ENCODE measurements around the gene GBP2.
"Not testable (repeated sequence)": the region's sequence is repeated elsewhere in the genome, so short reads cannot be mapped to it uniquely, and the experiment has no call there.

The GBP2 gene

DNA sequence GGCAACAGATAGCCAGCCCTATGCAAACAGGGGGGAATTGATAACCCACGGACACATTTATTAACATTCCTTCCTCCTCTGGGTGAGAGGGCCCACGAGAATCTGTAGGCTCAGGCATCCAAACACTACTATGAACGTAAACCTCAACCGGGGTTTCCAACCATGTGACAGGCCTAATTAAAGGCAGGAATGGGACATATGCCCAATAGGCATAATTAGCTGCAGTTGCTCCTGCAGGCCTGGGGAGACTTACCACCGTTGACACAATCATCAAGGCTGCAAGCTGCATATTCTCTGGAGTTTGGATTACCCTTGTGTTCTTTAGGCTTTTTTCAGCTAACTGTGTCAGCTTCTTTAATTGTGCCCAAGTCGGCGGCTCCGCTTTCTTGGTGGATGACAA is 38.7 kb downstream of the GBP2 start:
- DNase-seq = no peak
- no peak overlapping the region for H3K27ac ChIP-seq
- no peaks in the 10 kb centered on the region for H3K4me1 ChIP-seq
- intact Hi-C loops (cut with DNase I; ENCODE audit: low total_unique reads) = no loop called here
- H3K27me3 ChIP-seq = no peaks in the 10 kb centered on the region
- H3K4me3 ChIP-seq = no peak overlapping the region
- no peak for TF ChIP-seq CTCF (IDR thresholded peaks at IDR 0.05)
- no peaks in the 10 kb centered on the region for H3K36me3 ChIP-seq
- no peaks in the 10 kb centered on the region for H3K9me3 ChIP-seq

- no peak for TF ChIP-seq CTCF (IDR thresholded peaks at IDR 0.05)
- H3K4me3 ChIP-seq = no peak overlapping the region
- H3K27me3 ChIP-seq = no peaks in the 10 kb centered on the region
- no peak for DNase-seq
- intact Hi-C loops (cut with DNase I; ENCODE audit: low total_unique reads) = no loop called here
- no peaks in the 10 kb centered on the region for H3K9me3 ChIP-seq
- no peak overlapping the region for H3K27ac ChIP-seq
- H3K36me3 ChIP-seq = no peaks in the 10 kb centered on the region
- H3K4me1 ChIP-seq = no peaks in the 10 kb centered on the region
These were observed 40.1 kb downstream of the GBP2 start for GRCh38 chr1:89085781-89086180.

- H3K4me3 ChIP-seq = no peak overlapping the region
- H3K27ac ChIP-seq = no peak overlapping the region
These were observed 44.9 kb downstream of the GBP2 start for GRCh38 chr1:89081005-89081404.

GRCh38 chr1:89080068-89080467 is 45.8 kb downstream of the GBP2 start:
- H3K36me3 ChIP-seq; H3K4me1 ChIP-seq; H3K4me3 ChIP-seq; H3K27me3 ChIP-seq; intact Hi-C loops (cut with DNase I; ENCODE audit: low total_unique reads); H3K27ac ChIP-seq; DNase-seq; H3K9me3 ChIP-seq: not testable (repeated sequence)

More at GRCh38 chr1:89081005-89081404, 44.9 kb downstream of the GBP2 start:
- no peaks in the 10 kb centered on the region for H3K36me3 ChIP-seq
- DNase-seq = no peak
- intact Hi-C loops (cut with DNase I; ENCODE audit: low total_unique reads) = no loop called here
- no peaks in the 10 kb centered on the region for H3K27me3 ChIP-seq
- no peaks in the 10 kb centered on the region for H3K4me1 ChIP-seq
- H3K9me3 ChIP-seq = no peaks in the 10 kb centered on the region
- no peak for TF ChIP-seq CTCF (IDR thresholded peaks at IDR 0.05)

DNA sequence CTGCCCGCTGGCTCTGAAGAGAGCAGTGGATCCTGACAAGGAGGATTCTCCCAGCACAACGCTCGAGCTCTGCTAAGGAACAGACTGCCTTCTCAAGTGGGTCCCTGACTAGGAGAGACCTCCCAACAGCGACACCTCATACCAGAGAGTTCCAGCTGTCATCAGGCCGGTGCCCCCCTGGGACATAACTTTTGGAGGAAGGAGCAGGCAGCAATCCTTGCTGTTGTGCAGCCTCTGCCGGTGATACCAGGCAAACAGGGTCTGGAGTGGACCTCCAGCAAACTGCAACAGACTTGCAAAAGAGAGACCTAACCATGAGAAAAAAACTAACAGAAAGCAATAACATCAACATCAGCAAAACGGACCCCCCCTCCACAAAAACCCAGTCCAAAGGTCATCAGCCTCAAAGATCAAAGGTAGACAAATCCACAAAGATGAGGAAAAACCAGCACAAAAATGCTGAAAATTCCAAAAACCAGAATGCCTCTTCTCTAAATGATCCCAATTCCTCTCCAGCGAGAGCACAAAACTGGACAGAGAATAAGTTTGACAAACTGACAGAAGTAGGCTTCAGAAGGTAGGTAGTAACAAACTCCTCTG is 53.3 kb downstream of the GBP2 start:
- H3K4me1 ChIP-seq; H3K9me3 ChIP-seq; intact Hi-C loops (cut with DNase I; ENCODE audit: low total_unique reads); H3K4me3 ChIP-seq; H3K27ac ChIP-seq; H3K36me3 ChIP-seq; H3K27me3 ChIP-seq; DNase-seq: not testable (repeated sequence)

DNA sequence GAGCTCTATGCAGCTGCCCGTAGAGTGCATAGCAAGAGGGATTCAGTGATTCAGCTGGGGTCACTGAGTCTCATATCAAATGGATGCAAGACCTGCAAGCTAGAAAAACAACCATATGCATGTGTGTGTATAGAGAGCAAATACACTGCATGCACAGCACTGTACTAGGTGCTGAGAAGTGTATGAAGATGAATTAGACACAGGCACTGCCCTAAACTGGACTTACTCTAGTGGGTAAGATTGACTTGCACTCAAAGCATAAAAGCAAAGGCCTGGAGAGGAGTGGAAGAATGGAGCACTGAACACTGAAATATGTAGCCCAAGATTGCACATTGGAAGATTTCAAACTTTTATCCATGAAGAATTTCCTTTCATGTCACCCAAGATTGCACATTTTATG is 55.4 kb downstream of the GBP2 start:
- DNase-seq = no peak
- intact Hi-C loops (cut with DNase I; ENCODE audit: low total_unique reads) = no loop called here
- Histone ChIP-seq H3K27ac (no peak overlapping the region), H3K27me3 (no peaks in the 10 kb centered on the region), H3K4me3 (peak overlapping the region; percentile 24 to 26), H3K9me3 (no peaks in the 10 kb centered on the region), H3K4me1 (peaks cover 0 to 5% (median 0%) of the 10 kb centered on the region in 4 donors), H3K36me3 (no peaks in the 10 kb centered on the region)
- no peak for TF ChIP-seq CTCF (IDR thresholded peaks at IDR 0.05)

DNA sequence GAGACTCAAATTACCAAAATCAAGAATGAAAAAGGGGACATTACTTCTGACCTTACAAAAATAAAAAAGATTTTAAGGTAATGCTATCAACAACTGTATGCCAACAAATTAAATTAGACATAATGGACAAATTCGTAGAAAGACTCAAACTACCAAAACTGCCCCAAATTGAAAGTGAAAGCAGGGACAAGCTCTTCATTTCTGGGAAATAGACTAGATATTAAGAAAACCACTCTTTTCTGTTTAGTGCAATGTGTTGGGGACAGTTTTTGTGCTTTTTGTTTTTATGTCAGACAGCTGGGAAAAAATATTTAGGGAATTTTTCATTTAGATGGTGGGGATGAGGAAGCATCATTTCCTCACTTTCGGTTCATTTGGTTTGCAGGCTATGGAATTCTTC is 56.0 kb downstream of the GBP2 start:
- H3K4me1 ChIP-seq = peaks cover 0 to 6% (median 0%) of the 10 kb centered on the region in 4 donors
- intact Hi-C loops (cut with DNase I; ENCODE audit: low total_unique reads) = no loop called here
- H3K36me3 ChIP-seq = no peaks in the 10 kb centered on the region
- peak overlapping the region; percentile 24 to 26 for H3K4me3 ChIP-seq
- no peaks in the 10 kb centered on the region for H3K27me3 ChIP-seq
- no peaks in the 10 kb centered on the region for H3K9me3 ChIP-seq
- no peak overlapping the region for H3K27ac ChIP-seq
- TF ChIP-seq CTCF (IDR thresholded peaks at IDR 0.05) = no peak
- DNase-seq = no peak

Data from tibial artery (tissue), 4 donors.